ENCODE data around the gene KLKB1. TPM values are rescaled to one million over a fixed set of nuclear protein-coding genes. Genes with fewer than 3 reads are reported as not detected.

The KLKB1 gene
- polyA plus RNA-seq, 1 of the 3 experiments (the other 2 are of a cell fraction), result 0.12 TPM

DNA sequence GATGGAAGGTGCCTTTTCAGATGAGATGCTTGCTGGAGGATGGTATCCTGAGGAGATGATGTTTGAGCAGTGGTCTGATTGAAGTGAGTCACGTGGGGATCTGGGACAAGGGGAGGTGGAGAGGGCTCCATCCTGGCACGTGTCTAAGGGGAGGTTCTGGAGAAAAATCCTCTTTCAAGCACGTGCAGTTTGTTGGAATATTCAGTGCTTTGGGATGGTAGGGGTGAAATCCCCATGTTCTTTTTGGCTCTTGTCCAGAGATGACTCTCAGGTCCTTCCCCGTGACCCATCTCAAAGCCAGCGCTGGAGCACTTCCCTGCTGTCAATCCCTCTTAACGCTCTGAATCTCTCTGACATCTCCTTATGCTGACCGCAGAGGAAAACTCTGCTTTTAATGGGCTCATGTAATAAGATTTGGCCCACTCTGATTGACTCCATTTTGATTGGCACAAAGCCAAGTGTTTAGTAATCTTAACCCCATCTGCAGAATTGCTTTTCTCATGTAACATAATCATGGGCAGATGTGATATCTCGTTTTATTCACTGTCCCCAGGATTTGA is 10.8 kb upstream of the KLKB1 start:
- Histone ChIP-seq H3K9me3 (no peaks in the 10 kb centered on the region), H3K4me1 (ENCODE audit: control insufficient read depth in 1 of 2, insufficient read depth in 2 of 2, low read depth in 1 of 2, low read length in 1 of 2) (peaks cover 0 to 10% of the 10 kb centered on the region in 2 experiments; a peak in 2 of 4 replicates), H3K27me3 (ENCODE audit: insufficient read depth) (no peaks in the 10 kb centered on the region), H3F3A (replicated peaks; ENCODE audit: insufficient read depth) (peaks cover 6% of the 10 kb centered on the region), H3K79me2 (ENCODE audit: insufficient read depth) (no peaks in the 10 kb centered on the region), H3K9ac (no peak overlapping the region), H3K4me2 (no peak overlapping the region), H3K4me3 (ENCODE audit: low read depth in 2 of 2, low read length in 1 of 2) (no peak overlapping the region; a peak in 1 of 4 replicates), H3K9me2 (no peaks in the 10 kb centered on the region), H3K36me3 (replicated peaks in 1 of 2; ENCODE audit: control insufficient read depth in 1 of 2, insufficient read depth in 2 of 2, low read length in 1 of 2) (no peaks in the 10 kb centered on the region), H3K27ac (ENCODE audit: low read depth in 2 of 2, low read length in 1 of 2) (no peak overlapping the region), H2AFZ (ENCODE audit: low read depth) (no peak overlapping the region; the same call in 1 of the 2 replicates), H4K20me1 (ENCODE audit: insufficient read depth) (no peaks in the 10 kb centered on the region)
- peak; percentile 68 for DNase-seq
- 9% methylated on average over 8 of the region's 8 CpGs for WGBS (ENCODE audit: low lambda C conversion rate)
- POLR2A ChIA-PET, result no interaction called here
- CTCF ChIA-PET, result no interaction called here
- TF ChIP-seq NFIC (IDR thresholded peaks at IDR 0.05; ENCODE audit: borderline replicate concordance) (peak; percentile 71), MXI1 (IDR thresholded peaks at IDR 0.05; ENCODE audit: low read depth, low read length) (peak; percentile 79), EP300 (IDR thresholded peaks at IDR 0.05; ENCODE audit: borderline replicate concordance in 1 of 2, low read depth in 1 of 2, low read length in 1 of 2) (peak in 1 of 2 experiments; percentile 78; a peak in 1 of 4 replicates), FOXJ3 (CRISPR knock-in tag; IDR thresholded peaks at IDR 0.05) (no peak), CHD2 (IDR thresholded peaks at IDR 0.05; ENCODE audit: low read length, partially characterized antibody) (peak; percentile 55), GATA2 (CRISPR knock-in tag; IDR thresholded peaks at IDR 0.05) (peak; percentile 95), RCOR1 (IDR thresholded peaks at IDR 0.05; ENCODE audit: low read length) (peak; percentile 83), EZH2phosphoT487 (IDR thresholded peaks at IDR 0.05; ENCODE audit: borderline replicate concordance, low read depth) (no peak)
- TF ChIP-seq, protein P1, sequence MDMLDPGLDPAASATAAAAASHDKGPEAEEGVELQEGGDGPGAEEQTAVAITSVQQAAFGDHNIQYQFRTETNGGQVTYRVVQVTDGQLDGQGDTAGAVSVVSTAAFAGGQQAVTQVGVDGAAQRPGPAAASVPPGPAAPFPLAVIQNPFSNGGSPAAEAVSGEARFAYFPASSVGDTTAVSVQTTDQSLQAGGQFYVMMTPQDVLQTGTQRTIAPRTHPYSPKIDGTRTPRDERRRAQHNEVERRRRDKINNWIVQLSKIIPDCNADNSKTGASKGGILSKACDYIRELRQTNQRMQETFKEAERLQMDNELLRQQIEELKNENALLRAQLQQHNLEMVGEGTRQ (IDR thresholded peaks at IDR 0.05; ENCODE audit: borderline replicate concordance, low read depth, low read length), result no peak; the same call in 1 of the 2 replicates

DNA sequence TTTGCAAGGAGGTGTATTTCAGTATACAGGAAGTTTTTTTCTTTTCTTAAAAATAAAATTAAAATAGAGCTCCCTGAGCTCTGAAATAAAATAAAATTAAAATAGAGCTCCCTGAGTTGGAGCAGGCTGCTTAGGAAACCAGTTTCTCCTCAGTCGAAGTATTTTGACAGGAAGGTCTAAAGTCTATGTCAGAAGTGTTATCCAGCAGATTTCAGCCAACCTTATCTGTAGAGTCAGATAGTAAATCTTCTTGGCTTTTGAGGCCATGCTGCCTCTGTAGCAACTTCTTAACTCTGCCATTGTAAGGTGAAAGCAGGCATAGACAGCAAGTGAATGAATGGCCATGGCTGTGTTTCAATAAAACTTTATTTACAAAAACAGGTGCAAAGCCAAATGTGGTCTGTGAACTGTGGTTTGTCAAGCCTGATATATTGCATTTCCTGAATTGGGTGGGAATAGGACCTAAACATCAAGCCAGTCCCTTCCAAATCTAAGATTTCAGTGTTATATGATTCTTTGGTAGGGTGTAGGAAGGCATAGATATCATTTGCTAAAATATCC is 9.5 kb upstream of the KLKB1 start:
- H3F3A ChIP-seq (replicated peaks; ENCODE audit: insufficient read depth), result no peaks in the 10 kb centered on the region
- H3K9ac ChIP-seq, result no peak overlapping the region
- ChIA-PET CTCF (interaction anchor here (0.6 to 1.5 kb wide), 2 partner anchors 11 to 69 kb away, joined by 3 to 4 read pairs; no protein-coding TSS in a partner anchor), POLR2A (no interaction called here)
- H4K20me1 ChIP-seq (ENCODE audit: insufficient read depth), result no peaks in the 10 kb centered on the region
- DNase-seq, result no peak
- no peak for TF ChIP-seq TEAD4 (IDR thresholded peaks at IDR 0.05; ENCODE audit: borderline replicate concordance, insufficient read depth)
- H3K9me2 ChIP-seq, result no peaks in the 10 kb centered on the region
- H2AFZ ChIP-seq (ENCODE audit: low read depth), result no peak overlapping the region
- H3K4me3 ChIP-seq (ENCODE audit: low read depth in 2 of 2, low read length in 1 of 2), result no peak overlapping the region
- H3K9me3 ChIP-seq, result no peaks in the 10 kb centered on the region
- no peaks in the 10 kb centered on the region for H3K79me2 ChIP-seq (ENCODE audit: insufficient read depth)
- WGBS (ENCODE audit: low lambda C conversion rate), result 44% methylated on average over 1 of the region's 1 CpG
- no peak overlapping the region for H3K4me2 ChIP-seq
- no peaks in the 10 kb centered on the region for H3K36me3 ChIP-seq (replicated peaks in 1 of 2; ENCODE audit: control insufficient read depth in 1 of 2, insufficient read depth in 2 of 2, low read length in 1 of 2)
- H3K27ac ChIP-seq (ENCODE audit: low read depth in 2 of 2, low read length in 1 of 2), result no peak overlapping the region
- H3K27me3 ChIP-seq (ENCODE audit: insufficient read depth), result no peaks in the 10 kb centered on the region
- H3K4me1 ChIP-seq (ENCODE audit: control insufficient read depth in 1 of 2, insufficient read depth in 2 of 2, low read depth in 1 of 2, low read length in 1 of 2), result peaks cover 0 to 10% of the 10 kb centered on the region in 2 experiments; a peak in 2 of 4 replicates

Data from SK-N-SH (cell line).